Activated naive CD8-positive, alpha-beta T cell treated with anti-CD3 and anti-CD28 coated beads, Interleukin-2, amount 10 ng/mL, durations not matched to agents 7 days and 5 days (primary cell): ENCODE data around the gene AGER. TPM values are rescaled to one million over a fixed set of nuclear protein-coding genes. Genes with fewer than 3 reads are reported as not detected.

Source experiments
- ATAC-seq: fragments of 150-1000 bp; cut with Tn5 transposase; one replicate; pipeline ENCODE4 v1.10.0; 2021; ENCODE audit warnings: low read depth, moderate library complexity
- POLR2A ChIA-PET: fragments of 350-600 bp; sonication (Branson Sonifier 250); formaldehyde crosslinking; loops from one replicate; lab custom pipeline; 2021; ENCODE audit warnings: antibody characterized with exemption; lab: Charles Lee
- DNase-seq: peaks from one replicate; pipeline ENCODE4 v3.0.0; 2021
- H3K27ac Mint-ChIP-seq: one replicate; pipeline ENCODE4 v1.8.0; 2022; ENCODE audit warnings: mild to moderate bottlenecking, mixed read lengths
- H3K27me3 Mint-ChIP-seq: one replicate; pipeline ENCODE4 v1.8.0; 2022; ENCODE audit warnings: mild to moderate bottlenecking, moderate library complexity, mixed read lengths
- H3K36me3 Mint-ChIP-seq: one replicate; pipeline ENCODE4 v1.8.0; 2021; ENCODE audit warnings: mild to moderate bottlenecking, mixed read lengths
- H3K4me1 Mint-ChIP-seq: one replicate; pipeline ENCODE4 v1.8.0; 2021; ENCODE audit warnings: mixed read lengths
- H3K4me3 Mint-ChIP-seq: one replicate; pipeline ENCODE4 v1.8.0; 2022; ENCODE audit warnings: mild to moderate bottlenecking, moderate library complexity, mixed read lengths
- H3K9me3 Mint-ChIP-seq: one replicate; pipeline ENCODE4 v1.8.0; 2021; ENCODE audit warnings: mixed read lengths
- total RNA-seq, 2 experiments: library from RNA; stranded (reverse); gene quantifications; one replicate each; pipeline ENCODE4 v1.2.3, GENCODE V29; 2021

AGER gene
- total RNA-seq = 10 to 100 TPM; 47.4 to 52.3 TPM

DNA sequence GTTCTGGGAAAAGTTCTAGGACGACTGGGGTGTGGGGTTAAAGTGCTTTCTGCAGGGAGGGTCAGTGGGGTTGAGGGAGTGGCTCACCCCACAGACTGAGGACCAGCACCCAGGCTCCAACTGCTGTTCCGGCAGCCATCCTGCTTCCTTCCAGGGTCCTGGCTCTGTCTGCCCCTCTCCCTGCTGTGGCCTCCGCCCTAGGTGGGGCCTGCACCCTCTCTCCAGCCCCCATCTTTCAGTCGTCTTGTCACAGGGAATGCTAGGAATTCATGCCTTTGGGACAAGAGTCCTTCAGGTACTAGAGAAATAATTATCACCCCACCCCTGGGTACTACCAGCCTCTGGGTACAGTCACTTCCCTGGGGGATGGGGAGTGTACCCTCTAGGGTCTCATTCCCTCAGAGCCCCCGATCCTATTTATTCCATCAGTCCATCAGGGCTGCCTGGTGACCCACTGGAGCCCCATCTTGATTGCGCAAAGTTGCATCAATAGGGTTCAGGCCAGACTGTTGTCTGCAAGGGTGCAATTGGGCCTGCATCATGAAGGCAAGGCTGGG, at the start of gene AGER:
Gene AGER (minus strand): TSS at position 170 of the 557 bp plus-strand sequence. CDS start 31 bp downstream, at position 139.
- DNase-seq = peak; percentile 24
- Mint-ChIP-seq H3K36me3 (peaks cover 37% of the 10 kb centered on the region), H3K9me3 (no peaks in the 10 kb centered on the region), H3K27me3 (no peaks in the 10 kb centered on the region), H3K4me3 (no peak within 1 kb of the TSS), H3K27ac (peak within 1 kb of the TSS; percentile 16), H3K4me1 (peaks cover 39% of the 10 kb centered on the region)
- POLR2A ChIA-PET = no interaction called here
- no peak for ATAC-seq

DNA sequence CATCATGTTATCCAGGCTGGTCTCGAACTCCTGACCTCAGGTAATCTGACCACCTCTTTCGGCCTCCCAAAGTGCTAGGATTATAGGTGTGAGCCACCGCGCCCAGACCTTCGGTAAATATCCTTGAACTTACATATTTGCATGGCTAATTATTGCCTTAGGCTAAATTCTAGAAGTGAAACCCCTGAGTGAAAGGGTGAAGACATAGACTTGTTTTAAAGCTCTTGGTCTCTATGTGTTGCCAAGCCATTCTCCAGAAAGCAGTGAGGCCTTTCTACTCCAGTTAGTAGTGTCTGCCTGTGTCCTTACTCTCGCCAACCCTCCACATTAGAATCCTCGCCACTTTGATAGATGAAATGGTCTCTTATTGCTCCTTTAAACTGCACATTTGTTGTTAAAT, 42.4 kb upstream of the AGER start:
- Mint-ChIP-seq H3K27me3 (no peaks in the 10 kb centered on the region), H3K4me3 (no peak overlapping the region), H3K4me1 (peaks cover 7% of the 10 kb centered on the region), H3K9me3 (no peaks in the 10 kb centered on the region), H3K27ac (no peak overlapping the region), H3K36me3 (no peaks in the 10 kb centered on the region)
- POLR2A ChIA-PET = no interaction called here
- ATAC-seq (no peak), DNase-seq (no peak)

DNA sequence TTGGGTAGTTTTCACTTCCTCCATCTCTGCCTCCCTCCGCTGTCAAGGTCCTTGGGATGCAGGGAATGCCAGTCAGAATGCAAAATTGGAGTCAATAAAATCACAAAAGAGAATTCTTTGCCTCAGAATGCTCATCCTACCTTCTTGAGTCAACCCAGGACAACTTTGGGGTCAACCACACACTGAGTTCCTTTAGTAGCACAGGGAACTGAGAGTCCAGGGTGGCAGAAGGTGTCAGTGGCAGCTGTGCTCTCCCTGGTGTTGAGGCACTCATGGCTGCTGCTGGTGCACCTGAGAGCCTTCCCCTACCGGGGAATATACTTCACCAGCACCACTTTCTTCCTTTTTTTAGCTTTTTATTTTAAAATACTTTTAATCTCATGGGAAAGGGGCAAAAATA, 40.6 kb upstream of the AGER start:
- no peak overlapping the region for H3K27ac Mint-ChIP-seq
- no peaks in the 10 kb centered on the region for H3K27me3 Mint-ChIP-seq
- H3K9me3 Mint-ChIP-seq = no peaks in the 10 kb centered on the region
- POLR2A ChIA-PET = no interaction called here
- H3K36me3 Mint-ChIP-seq = no peaks in the 10 kb centered on the region
- DNase-seq (no peak), ATAC-seq (no peak)
- H3K4me1 Mint-ChIP-seq = peaks cover 7% of the 10 kb centered on the region
- no peak overlapping the region for H3K4me3 Mint-ChIP-seq

DNA sequence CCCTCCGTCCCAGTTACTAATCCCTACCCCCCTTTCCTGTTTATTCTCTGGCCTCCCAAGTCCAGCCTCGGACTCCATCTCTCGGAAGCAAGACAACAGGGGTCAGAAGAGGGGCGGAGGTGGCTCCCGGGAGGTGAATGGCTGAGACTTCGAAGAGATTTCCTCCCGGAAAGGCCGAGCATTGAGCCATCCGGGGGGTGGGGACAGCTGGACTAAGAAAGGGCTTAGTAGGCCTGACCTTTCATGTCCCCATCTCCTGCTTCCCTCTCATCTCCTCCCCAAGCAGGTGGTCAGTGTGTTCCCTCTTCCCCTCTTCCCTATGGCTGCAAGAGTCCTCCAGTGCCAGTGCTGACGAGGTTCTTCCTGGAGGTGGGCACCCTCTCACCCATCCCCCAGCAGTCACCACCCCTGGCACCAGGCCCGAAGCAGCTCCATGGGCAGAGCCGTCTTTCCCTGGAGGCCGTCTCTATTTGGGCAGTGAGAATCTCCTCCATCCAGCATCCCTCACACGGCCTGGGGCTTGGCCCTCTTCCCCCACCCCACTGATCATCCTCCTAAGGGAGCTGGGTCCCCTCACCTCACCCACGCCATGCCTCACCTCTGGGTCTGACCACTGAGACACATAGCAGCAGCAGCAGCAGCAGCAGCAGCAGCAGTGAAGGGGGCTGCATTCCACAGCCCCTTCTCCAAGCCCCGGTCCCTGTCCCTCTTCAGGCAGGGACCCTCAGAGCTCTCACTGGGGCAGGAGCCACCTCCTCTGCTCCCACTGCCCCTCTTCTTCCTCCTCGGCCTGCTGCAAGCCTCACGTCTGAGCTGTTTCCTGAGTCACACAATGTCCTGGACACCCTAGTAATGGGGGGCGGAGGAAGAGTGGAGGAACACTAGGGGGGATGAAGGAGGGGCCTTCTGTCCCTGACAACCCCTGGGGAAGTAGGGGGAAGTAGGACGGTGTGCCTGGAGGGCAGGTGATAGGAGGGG, 39.5 kb upstream of the AGER start, which contains the start of gene NOTCH4:
Gene NOTCH4 (minus strand): TSS at position 810 of the 978 bp plus-strand sequence. CDS start 139 bp downstream, at position 671.
- no peaks in the 10 kb centered on the region for H3K9me3 Mint-ChIP-seq
- H3K27ac Mint-ChIP-seq = no peak within 1 kb of the TSS
- POLR2A ChIA-PET = no interaction called here
- H3K4me1 Mint-ChIP-seq = peaks cover 7% of the 10 kb centered on the region
- H3K4me3 Mint-ChIP-seq = no peak within 1 kb of the TSS
- ATAC-seq = no peak
- H3K36me3 Mint-ChIP-seq = no peaks in the 10 kb centered on the region
- no peak for DNase-seq
- no peaks in the 10 kb centered on the region for H3K27me3 Mint-ChIP-seq

GRCh38 chr6:32222333-32223230, 38.5 kb upstream of the AGER start:
- H3K36me3 Mint-ChIP-seq = no peaks in the 10 kb centered on the region
- H3K27ac Mint-ChIP-seq = no peak overlapping the region
- DNase-seq (no peak), ATAC-seq (no peak)
- POLR2A ChIA-PET = no interaction called here
- H3K27me3 Mint-ChIP-seq = no peaks in the 10 kb centered on the region
- H3K4me1 Mint-ChIP-seq = peaks cover 5% of the 10 kb centered on the region
- H3K4me3 Mint-ChIP-seq = no peak overlapping the region
- H3K9me3 Mint-ChIP-seq = no peaks in the 10 kb centered on the region

DNA sequence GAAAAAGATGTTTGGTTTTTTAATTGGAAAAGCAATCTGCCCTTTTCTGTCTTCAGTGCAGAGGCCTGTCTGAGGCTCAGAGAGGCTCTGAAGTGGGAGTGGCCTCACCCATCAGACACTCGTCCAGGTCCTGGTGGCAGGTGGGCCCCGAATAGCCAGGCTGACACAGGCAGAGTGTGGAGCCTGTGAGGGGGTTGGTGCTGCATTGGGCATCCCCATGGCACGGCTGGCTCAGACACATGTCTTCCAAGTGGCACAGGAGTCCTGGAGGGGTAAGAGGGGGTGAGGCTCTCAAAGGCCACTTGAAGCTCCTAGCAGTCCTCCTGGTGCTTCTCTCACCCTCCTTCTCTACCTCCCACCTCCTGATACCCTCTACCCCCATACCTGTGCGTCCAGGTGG, 36.0 kb upstream of the AGER start:
- H3K27me3 Mint-ChIP-seq = no peaks in the 10 kb centered on the region
- no peaks in the 10 kb centered on the region for H3K9me3 Mint-ChIP-seq
- POLR2A ChIA-PET = interaction anchor here (0.5 kb wide), 1 partner anchor 498 kb away, joined by 4 read pairs; no protein-coding TSS in a partner anchor
- H3K4me3 Mint-ChIP-seq = no peak overlapping the region
- H3K4me1 Mint-ChIP-seq = peaks cover 9% of the 10 kb centered on the region
- no peaks in the 10 kb centered on the region for H3K36me3 Mint-ChIP-seq
- ATAC-seq = no peak
- H3K27ac Mint-ChIP-seq = no peak overlapping the region
- no peak for DNase-seq

DNA sequence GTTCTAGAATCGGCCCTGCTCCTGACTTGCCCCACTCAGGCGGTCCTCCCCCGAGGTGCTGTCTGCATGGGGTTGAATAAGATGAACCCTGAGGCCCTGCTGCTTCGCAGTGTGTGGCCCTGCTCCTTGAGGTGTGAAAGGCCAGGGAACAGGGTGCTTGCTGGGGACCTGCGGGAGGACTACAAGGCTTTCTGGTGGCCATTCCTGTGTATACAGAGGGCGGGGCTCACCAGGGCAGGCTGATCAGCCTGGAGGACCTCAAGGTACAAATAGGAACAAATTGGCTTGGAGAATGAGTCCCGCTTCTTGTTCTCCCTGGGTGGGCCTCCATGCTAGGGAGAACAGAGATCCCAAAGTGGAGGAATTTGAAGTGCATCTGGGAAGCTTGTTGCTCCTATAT, 34.1 kb upstream of the AGER start:
- no peak for DNase-seq
- no peaks in the 10 kb centered on the region for H3K9me3 Mint-ChIP-seq
- no peak overlapping the region for H3K27ac Mint-ChIP-seq
- H3K27me3 Mint-ChIP-seq = no peaks in the 10 kb centered on the region
- H3K36me3 Mint-ChIP-seq = no peaks in the 10 kb centered on the region
- POLR2A ChIA-PET = no interaction called here
- no peak overlapping the region for H3K4me3 Mint-ChIP-seq
- no peak for ATAC-seq
- H3K4me1 Mint-ChIP-seq = peaks cover 11% of the 10 kb centered on the region

DNA sequence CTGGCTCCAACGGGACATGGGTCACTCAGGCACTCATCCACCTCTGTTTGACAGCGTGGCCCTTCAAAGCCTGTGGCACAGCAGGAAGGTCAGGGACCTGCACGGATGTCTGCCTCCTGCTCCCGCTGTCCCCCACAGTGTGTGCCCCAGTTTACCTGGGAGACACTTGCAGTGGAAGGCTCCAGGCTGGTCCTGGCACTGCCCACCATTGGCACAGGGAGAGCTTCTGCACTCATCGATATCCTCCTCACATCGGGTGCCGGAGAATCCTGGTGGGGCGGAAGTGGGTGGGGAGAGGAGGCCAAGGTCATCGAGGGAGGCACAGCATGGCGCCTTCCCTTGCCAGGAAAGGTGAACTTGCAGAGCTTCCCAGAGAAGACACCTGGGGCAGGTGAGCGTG, 32.9 kb upstream of the AGER start:
- ATAC-seq (no peak), DNase-seq (no peak)
- peaks cover 8% of the 10 kb centered on the region for H3K4me1 Mint-ChIP-seq
- H3K4me3 Mint-ChIP-seq = no peak overlapping the region
- no peaks in the 10 kb centered on the region for H3K36me3 Mint-ChIP-seq
- H3K27ac Mint-ChIP-seq = no peak overlapping the region
- POLR2A ChIA-PET = interaction anchor here (0.9 kb wide), 1 partner anchor 11 kb away, joined by 3 read pairs; no protein-coding TSS in a partner anchor
- H3K27me3 Mint-ChIP-seq = no peaks in the 10 kb centered on the region
- H3K9me3 Mint-ChIP-seq = no peaks in the 10 kb centered on the region

GRCh38 chr6:32216285-32216684, 32.2 kb upstream of the AGER start:
- Mint-ChIP-seq H3K4me3 (no peak overlapping the region), H3K27ac (no peak overlapping the region), H3K9me3 (no peaks in the 10 kb centered on the region), H3K36me3 (no peaks in the 10 kb centered on the region), H3K4me1 (peaks cover 8% of the 10 kb centered on the region), H3K27me3 (no peaks in the 10 kb centered on the region)
- no peak for DNase-seq
- ATAC-seq = no peak
- POLR2A ChIA-PET = no interaction called here

- Mint-ChIP-seq H3K27me3 (no peaks in the 10 kb centered on the region), H3K4me3 (no peak overlapping the region), H3K36me3 (no peaks in the 10 kb centered on the region), H3K9me3 (no peaks in the 10 kb centered on the region), H3K27ac (no peak overlapping the region), H3K4me1 (peaks cover 8% of the 10 kb centered on the region)
- POLR2A ChIA-PET = no interaction called here
- no peak for ATAC-seq
- DNase-seq = no peak
These were observed 31.6 kb upstream of the AGER start for GRCh38 chr6:32215617-32216016.

- H3K27me3 Mint-ChIP-seq = no peaks in the 10 kb centered on the region
- H3K9me3 Mint-ChIP-seq = no peaks in the 10 kb centered on the region
- POLR2A ChIA-PET = no interaction called here
- no peak overlapping the region for H3K4me3 Mint-ChIP-seq
- peaks cover 8% of the 10 kb centered on the region for H3K4me1 Mint-ChIP-seq
- DNase-seq (no peak), ATAC-seq (no peak)
- no peaks in the 10 kb centered on the region for H3K36me3 Mint-ChIP-seq
- H3K27ac Mint-ChIP-seq = peak overlapping the region; percentile 62
These were observed 30.1 kb upstream of the AGER start for GRCh38 chr6:32214126-32214525.

GRCh38 chr6:32213649-32214048, 29.6 kb upstream of the AGER start:
- H3K36me3 Mint-ChIP-seq = no peaks in the 10 kb centered on the region

More at GRCh38 chr6:32213649-32214048, 29.6 kb upstream of the AGER start:
- H3K4me3 Mint-ChIP-seq = no peak overlapping the region
- POLR2A ChIA-PET = no interaction called here
- peaks cover 8% of the 10 kb centered on the region for H3K4me1 Mint-ChIP-seq
- H3K27ac Mint-ChIP-seq = no peak overlapping the region
- no peak for ATAC-seq
- DNase-seq = no peak
- no peaks in the 10 kb centered on the region for H3K9me3 Mint-ChIP-seq
- no peaks in the 10 kb centered on the region for H3K27me3 Mint-ChIP-seq
